HG03439 (cell line): Measurements from ENCODE around the gene ACTL8.

Experiments
- ATAC-seq: cut with Tn5 transposase; IDR thresholded peaks from one replicate; pipeline ENCODE4 v1.9.1; 2021; ENCODE audit warnings: mild to moderate bottlenecking, moderate library complexity; ENCODE audit not compliant: unreplicated experiment

ACTL8 gene

GRCh38 chr1:17837233-17838030 is 82.3 kb downstream of the ACTL8 start:
- ATAC-seq = no peak

- no peak for ATAC-seq
Measured at GRCh38 chr1:17839641-17840196, 84.6 kb downstream of the ACTL8 start.

DNA sequence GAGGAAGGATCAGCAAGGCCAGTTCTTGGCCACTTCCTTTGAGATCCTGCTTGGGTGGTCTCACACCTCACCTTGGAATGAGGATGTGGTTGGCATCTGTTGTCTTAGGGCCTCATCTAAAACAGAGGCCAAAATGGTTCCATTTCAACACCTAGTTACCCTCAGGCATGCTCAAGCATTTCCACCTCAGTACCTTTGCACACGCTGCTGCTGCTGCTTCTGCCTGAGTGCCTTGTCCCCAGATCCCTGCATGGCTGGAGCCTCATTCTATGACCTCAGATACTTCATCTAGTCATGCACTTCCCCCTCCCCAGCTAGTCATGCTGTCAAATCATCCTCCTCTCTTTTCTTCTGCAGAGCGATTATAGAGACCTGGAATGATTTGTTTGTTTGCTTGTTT is 86.8 kb downstream of the ACTL8 start:
- no peak for ATAC-seq

DNA sequence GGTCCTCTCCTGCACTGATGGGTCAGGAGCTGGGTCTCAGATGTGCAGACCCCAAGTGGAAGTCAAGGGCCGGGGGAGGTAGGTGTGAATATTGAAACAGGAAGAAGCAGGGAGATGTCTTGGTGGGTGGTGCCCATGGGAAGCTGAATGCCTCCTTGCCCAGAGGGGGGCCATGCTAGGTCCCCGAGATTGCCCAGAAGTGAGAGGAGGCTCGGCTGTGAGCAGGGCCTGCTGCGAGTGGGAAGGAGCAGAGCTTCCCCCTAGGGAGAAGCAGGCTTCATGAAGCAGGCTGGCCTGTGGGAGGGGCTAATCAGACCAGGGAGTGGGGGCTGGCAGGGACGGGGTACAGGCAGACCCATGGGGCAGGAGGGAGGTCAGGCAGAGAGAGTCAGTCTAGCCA is 87.6 kb downstream of the ACTL8 start:
- ATAC-seq = no peak

DNA sequence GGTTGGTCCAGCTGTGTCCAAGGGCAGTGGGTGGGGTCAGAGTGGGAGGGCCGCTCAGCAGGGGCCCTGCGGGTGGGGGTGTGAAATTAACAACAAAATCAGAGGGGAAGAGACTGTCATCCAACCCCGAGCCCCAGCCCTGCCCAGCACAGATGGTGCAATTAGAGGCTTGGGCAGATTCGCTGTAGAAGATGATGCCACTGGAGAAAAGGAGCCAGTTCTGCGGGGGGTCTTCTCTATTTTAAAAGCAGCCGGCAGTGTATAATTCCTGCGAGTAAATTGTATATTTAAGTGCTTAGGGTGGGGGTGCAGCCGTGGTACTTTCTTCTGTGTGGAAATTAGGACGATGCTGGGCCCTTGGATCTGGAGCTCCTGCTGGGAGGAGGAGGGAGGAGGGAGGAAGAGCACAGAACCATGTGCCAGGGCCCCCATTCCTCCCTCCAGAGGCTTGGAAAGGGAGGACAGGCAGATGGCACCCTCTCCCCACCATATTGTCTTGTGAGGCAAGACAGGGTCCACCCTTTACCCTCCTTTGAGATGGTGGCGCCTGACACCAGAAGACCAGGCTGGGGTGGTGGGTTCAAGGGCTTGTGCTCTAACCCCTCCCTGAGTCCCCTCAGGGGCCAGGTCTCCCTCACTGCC is 89.2 kb downstream of the ACTL8 start:
- ATAC-seq = no peak

DNA sequence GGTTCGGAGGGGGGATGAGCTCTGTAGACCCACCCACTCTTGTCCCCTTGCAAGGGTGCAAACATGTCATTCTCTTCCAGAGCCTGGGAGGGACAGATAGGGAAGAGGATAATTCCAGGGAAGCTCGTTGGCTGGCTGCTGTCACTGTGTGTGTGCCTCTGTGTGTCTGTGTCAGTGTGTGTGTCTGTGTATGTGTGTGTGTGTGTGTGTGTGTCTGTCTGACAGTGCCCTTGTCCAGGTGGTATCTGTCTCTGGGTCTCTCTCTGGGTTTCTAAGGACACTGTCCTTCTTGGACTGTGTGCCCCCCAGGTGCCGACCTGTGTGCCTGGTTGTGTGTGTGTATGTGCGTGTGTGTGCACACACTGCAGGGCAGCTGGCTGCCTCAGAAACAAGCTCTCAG is 90.5 kb downstream of the ACTL8 start:
- ATAC-seq = no peak

- ATAC-seq = no peak
Measured at GRCh38 chr1:17846341-17846740, 91.2 kb downstream of the ACTL8 start.

DNA sequence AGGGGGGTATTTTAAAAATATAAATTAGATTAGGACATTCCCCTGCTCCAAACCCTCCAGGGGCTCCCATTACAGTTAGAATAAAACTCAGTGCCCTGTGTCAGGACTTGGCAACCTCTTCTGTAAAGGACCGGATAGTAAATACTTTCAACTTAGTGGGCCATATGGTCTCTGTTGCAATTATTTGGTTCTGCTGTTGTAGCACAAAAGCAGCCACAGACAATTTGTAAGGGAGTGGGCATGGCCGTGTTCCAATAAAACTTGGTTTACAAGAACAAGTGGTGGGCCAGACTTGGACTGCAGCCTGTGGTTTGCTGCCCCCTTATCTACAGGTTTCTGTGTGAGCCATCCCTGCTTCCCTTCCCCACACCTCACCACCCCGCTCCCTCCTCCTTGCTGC is 92.0 kb downstream of the ACTL8 start:
- ATAC-seq = no peak

GRCh38 chr1:17849216-17849615 is 94.1 kb downstream of the ACTL8 start:
- ATAC-seq = no peak

DNA sequence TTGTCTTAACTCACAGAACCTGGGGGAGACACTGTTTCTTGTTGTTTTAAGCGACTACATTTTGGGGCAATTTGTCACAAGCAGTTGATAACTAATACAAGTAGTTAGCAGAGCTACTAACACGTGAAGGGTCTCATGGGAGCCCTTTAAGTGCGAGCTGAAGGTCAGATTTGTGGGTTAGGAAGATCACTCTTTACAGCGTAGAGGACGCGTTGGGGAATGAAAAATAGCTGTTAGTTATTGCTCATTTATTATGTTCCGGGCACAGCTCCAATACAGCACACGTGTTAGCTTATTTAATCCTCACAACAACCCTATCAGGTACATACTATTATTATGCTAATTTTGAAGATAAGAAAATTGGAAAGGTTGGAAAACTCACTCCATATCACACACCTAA is 95.9 kb downstream of the ACTL8 start:
- ATAC-seq = no peak

DNA sequence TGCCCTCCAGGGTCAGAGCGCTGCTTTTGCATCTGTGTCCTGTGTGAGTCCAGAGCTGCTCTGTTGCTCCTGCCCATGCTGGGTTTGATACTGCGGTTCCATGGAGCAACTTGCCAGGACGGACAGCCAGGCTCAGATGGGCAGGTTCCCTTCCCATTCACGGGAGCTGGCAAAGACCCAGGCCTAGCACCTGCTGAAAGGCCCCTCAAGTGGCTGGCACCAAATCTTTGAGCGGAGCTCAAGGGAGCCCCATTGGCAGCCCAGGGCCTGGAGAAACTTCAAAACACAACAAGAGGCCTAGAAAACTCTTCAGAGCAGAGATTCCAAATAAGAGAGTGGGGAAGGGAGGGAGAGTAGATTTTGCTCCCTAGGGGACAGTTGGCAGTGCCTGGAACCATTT is 97.2 kb downstream of the ACTL8 start:
- no peak for ATAC-seq

GRCh38 chr1:17853241-17853935 is 98.3 kb downstream of the ACTL8 start:
- ATAC-seq = no peak

GRCh38 chr1:17856496-17857108 is 101.5 kb downstream of the ACTL8 start:
- ATAC-seq = no peak

- no peak for ATAC-seq
Measured at GRCh38 chr1:17857109-17857499, 102.0 kb downstream of the ACTL8 start.

- ATAC-seq = no peak
Measured at GRCh38 chr1:17857996-17858395, 102.9 kb downstream of the ACTL8 start.

DNA sequence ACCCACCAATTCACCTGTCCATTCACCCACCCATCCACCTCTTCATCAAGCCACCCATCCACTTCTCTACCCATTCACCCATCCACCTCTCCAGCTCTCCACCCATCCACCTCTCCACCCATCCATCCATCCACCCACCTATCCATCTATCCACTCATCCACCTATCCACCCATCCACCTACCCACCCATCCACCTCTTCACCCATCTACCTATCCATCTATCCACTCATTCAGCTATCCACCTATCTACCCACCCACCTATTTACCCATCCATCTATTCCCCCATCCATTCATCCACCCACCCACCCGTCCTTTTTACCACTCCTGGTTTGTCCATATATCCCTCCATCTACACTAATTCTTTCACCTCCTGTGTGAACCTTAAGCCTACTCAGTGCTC is 105.7 kb downstream of the ACTL8 start:
- no peak for ATAC-seq

GRCh38 chr1:17861685-17862084 is 106.6 kb downstream of the ACTL8 start:
- ATAC-seq = no peak

DNA sequence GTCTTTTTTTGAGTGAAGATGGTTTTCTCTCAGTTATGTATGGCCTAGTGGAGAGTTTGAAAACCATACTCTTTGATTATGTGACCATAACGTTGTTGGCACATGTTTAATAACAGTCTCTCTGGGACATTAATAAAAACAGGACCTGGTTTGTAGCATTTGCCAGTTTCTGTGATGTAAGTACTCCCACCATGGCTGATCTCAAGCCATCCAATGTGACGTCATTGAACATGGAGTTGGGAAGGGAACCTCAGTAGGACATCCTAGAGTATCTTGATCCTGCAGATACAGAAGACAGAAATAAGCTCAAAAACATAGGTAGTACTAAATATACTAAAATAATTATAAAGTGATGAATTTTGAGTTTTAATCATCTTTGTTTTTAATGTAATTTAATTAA is 107.0 kb downstream of the ACTL8 start:
- no peak for ATAC-seq

- ATAC-seq = no peak
Measured at GRCh38 chr1:17865912-17866739, 111.0 kb downstream of the ACTL8 start.

- no peak for ATAC-seq
Measured at GRCh38 chr1:17866740-17867029, 111.6 kb downstream of the ACTL8 start.

GRCh38 chr1:17867470-17867869 is 112.3 kb downstream of the ACTL8 start:
- no peak for ATAC-seq
